DND-41 (cell line): Measurements from ENCODE around the gene EVI5L.

Experiments
- CTCF ChIP-seq: IDR thresholded peaks from 2 replicates; pipeline ENCODE4 v1.5.1; 2012; ENCODE audit warnings: borderline replicate concordance, low read length, moderate library complexity, mild to moderate bottlenecking; ENCODE audit not compliant: poor library complexity, severe bottlenecking; ENCODE audit errors: extremely low read depth
- EZH2 ChIP-seq: IDR thresholded peaks from 3 replicates; pipeline ENCODE4 v1.6.1; 2012; ENCODE audit warnings: borderline replicate concordance, low read depth, mild to moderate bottlenecking, moderate library complexity, low read length, inconsistent platforms; ENCODE audit not compliant: severe bottlenecking

- TF ChIP-seq CTCF (no peak), EZH2 (no peak)
Measured at GRCh38 chr19:7899751-7900378, 69.8 kb downstream of the EVI5L start.
